D721Med (cell line): Measurements from ENCODE around the gene RCBTB1.
"Not testable (repeated sequence)": the region's sequence is repeated elsewhere in the genome, so short reads cannot be mapped to it uniquely, and the experiment has no call there.

Source experiments
- DNase-seq: peaks from one replicate; pipeline ENCODE4 v3.0.0; 2011; ENCODE audit warnings: low spot score; ENCODE audit not compliant: insufficient read length
- FAIRE-seq: peaks from 2 replicates; lab custom pipeline; 2011; peaks lifted over from hg19 to GRCh38; lab: Jason Lieb, UNC
- CTCF ChIP-seq: IDR thresholded peaks from 2 replicates; pipeline ENCODE4 v1.5.1; 2012; ENCODE audit warnings: mild to moderate bottlenecking, control low read depth; ENCODE audit not compliant: insufficient read depth; ENCODE audit errors: missing control alignments

Gene RCBTB1

GRCh38 chr13:49602005-49602404 lies 16.6 kb upstream of the RCBTB1 start:
- TF ChIP-seq CTCF: no peak
- FAIRE-seq: no peak
- no peak for DNase-seq

- no peak for TF ChIP-seq CTCF
- FAIRE-seq (no peak), DNase-seq (no peak)
Measured at GRCh38 chr13:49597043-49597641, 11.8 kb upstream of the RCBTB1 start.

- TF ChIP-seq CTCF: no peak
- DNase-seq: no peak
- no peak for FAIRE-seq
Measured at GRCh38 chr13:49596221-49596620, 10.9 kb upstream of the RCBTB1 start.

- no peak for TF ChIP-seq CTCF
- no peak for DNase-seq
Measured at GRCh38 chr13:49594576-49594975, 9.2 kb upstream of the RCBTB1 start.

GRCh38 chr13:49593876-49594275 lies 8.5 kb upstream of the RCBTB1 start:
- FAIRE-seq, DNase-seq: not testable (repeated sequence)

More at GRCh38 chr13:49594576-49594975, 9.2 kb upstream of the RCBTB1 start:
- no peak for FAIRE-seq

GRCh38 chr13:49590714-49591113 lies 5.4 kb upstream of the RCBTB1 start:
- FAIRE-seq, DNase-seq: not testable (repeated sequence)

GRCh38 chr13:49587311-49587847 lies 2.0 kb upstream of the RCBTB1 start:
- no peak for DNase-seq
- FAIRE-seq: no peak
- no peak for TF ChIP-seq CTCF

- TF ChIP-seq CTCF: no peak
- DNase-seq (no peak), FAIRE-seq (no peak)
Measured at GRCh38 chr13:49586717-49587116, 1.4 kb upstream of the RCBTB1 start.
